ENCODE measurements around the gene SAMD3. TPM values are rescaled to one million over a fixed set of nuclear protein-coding genes. Genes with fewer than 3 reads are reported as not detected.
"Not testable (repeated sequence)": the region's sequence is repeated elsewhere in the genome, so short reads cannot be mapped to it uniquely, and the experiment has no call there.

SAMD3 gene
- total RNA-seq, 1 donor from 2014 or later: 0.19 TPM

DNA sequence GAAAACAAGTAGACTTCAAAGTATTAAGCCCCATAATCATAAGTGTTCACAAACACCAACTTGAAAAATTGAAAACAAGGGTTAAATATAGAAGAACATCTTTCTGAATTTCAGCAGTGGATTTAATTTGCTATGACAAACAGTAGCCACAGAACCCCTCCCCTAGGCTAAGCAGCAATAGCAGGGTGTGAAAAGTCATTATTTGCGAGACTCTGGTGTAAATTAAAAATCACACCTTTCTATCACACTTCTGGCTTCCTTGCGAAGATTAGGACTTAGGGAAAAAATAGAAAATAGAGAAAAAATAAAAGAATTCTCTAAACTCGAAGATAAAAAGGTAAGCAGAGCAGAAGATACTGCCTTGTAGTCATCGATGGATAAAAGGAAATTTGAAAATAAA, 6.1 kb downstream of the SAMD3 start:
- intact Hi-C loops (cut with DNase I): no loop called here
- no peak for ATAC-seq (ENCODE audit: poor library complexity)
- no peak for DNase-seq

DNA sequence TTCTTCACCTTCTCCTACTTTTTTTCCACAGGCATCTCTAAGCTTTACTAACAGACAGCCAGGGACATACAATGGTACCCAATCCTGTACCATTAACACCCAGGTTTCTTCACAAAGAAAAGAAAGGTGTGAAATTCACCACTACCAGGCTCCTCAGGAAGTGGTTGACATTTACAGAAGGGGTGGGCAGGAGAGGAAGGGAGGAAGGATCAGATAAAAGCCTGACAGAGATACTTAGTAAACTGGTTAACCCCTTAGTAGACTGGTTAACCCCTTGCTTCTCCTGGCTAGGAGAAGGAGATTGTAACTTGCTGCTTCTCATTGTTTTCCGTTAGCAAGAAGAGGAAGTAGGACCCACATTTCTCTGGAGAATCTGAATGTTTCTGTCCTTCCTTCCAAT, 7.2 kb downstream of the SAMD3 start:
- intact Hi-C loops (cut with DNase I): no loop called here
- DNase-seq: no peak

DNA sequence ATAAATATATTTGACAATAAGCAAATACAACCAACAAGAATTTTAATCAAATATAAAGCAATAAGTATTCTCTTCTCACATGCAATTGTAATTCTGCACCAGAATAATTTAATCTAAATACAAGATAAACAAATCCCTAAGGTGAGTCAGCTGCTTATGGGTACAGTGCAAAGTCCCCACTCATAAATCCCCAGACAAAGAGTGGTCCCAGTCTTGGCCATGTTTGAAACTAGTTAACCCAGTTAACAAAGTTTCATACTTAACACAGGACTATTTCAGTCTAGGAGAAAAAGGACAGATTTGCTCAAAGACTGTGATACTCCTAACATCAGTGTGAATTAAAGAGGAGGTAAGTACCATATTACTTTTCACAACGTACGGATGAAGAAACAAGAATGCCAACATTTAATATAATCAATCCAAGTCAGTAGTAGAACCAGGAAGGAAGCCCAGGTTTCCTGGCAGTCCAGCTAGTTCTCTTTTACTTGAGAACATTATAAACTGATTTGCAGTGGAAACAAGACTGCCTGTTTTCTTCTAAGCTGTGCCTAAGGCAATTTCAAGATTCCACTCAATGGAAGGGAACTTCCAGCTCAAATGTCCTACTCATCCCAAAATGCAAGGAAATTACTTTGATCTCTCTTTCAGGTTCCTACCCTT, 10.4 kb downstream of the SAMD3 start:
- intact Hi-C loops (cut with DNase I): no loop called here
- DNase-seq (no peak), ATAC-seq (ENCODE audit: poor library complexity) (no peak)

More for the DNA sequence above, 7.2 kb downstream of the SAMD3 start:
- ATAC-seq (ENCODE audit: poor library complexity): no peak

DNA sequence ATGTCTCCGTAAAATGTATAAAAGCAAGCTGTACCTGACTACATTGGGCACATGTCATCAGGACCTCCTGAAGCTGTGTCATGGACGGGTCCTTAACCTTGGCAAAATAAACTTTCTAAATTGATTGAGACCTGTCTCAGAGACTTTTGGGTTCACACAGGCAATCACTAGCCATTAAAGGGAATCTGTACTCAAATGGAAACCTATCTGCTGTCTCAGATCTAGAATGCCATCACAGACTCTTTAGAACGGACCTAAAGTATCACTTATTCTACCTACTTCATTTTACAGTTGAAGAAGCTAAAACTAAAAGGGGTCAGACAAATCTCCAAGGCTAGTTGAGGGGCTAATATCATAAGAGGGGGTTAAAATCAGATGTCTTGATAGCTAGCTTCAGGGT, 11.1 kb downstream of the SAMD3 start:
- DNase-seq (no peak), ATAC-seq (ENCODE audit: poor library complexity) (no peak)
- intact Hi-C loops (cut with DNase I): no loop called here

DNA sequence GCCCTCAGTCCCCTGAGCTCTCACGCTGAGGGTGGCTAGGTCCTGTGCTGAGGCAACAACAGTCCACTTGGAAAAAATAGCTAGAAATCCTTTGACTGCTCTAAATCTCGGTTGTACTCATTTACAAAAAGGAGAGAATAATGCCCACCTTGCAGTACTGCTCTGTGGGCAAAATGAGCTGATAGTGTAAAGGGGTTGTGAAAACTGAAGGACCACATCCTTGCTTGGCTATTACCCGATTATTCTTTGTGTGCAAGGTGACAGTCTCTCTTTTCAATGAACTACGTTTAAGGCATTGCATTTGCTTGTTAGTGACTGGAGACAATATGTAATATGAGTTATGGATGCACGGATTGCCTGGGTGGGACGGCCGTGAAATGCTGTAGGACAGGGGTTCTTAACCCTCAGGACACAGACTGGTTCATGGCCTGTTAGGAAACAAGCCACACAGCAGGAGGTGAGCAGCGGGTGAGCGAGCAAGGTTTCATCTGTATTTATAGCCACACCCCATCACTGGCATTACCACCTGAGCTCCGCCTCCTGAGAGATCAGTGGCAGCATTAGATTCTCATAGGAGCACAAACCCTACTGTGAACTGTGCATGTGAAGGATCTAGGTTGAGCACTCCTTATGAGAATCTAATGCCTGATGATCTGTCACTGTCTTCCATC, 14.6 kb downstream of the SAMD3 start:
- intact Hi-C loops (cut with DNase I): no loop called here
- no peak for ATAC-seq (ENCODE audit: poor library complexity)
- no peak for DNase-seq

DNA sequence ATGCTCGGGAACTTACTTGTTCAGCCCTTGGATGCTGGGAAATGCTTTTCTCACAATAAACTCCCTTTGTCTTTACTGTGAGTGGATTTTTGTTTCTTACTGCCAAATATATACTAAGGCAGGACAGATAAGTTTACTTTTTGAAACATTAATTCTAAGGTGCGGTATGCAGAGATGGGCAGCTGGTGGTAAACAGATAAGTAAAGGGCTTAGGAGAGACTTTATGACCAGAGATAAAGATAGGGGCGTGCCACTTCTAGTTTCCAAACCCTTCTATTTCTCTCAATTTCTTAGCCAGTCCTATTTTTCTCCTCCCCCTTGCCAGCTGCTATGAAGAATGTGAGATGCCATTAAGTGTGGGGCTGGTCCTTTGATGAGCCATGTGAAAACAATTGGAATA, 16.3 kb downstream of the SAMD3 start:
- no peak for ATAC-seq (ENCODE audit: poor library complexity)
- DNase-seq: no peak
- intact Hi-C loops (cut with DNase I): no loop called here

DNA sequence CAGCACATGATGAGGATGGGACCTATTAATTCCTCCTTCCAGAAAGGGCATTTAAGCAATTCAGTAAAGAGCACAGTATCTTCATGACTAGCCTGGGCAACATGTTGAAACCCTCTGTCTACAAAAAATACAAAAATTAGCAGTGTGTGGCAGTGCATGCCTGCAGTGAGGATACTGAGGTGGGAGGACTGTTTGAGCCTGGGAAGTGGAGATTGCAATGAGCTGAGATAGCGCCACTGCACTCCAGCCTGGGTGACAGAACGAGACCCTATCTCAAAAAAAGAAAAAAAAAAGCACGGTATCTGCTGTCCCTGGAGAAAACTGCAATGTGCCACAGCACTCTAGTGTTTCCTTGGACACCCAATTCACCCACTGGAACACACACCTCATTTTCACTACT, 18.4 kb downstream of the SAMD3 start:
- no peak for DNase-seq
- ATAC-seq (ENCODE audit: poor library complexity): no peak
- intact Hi-C loops (cut with DNase I): no loop called here

DNA sequence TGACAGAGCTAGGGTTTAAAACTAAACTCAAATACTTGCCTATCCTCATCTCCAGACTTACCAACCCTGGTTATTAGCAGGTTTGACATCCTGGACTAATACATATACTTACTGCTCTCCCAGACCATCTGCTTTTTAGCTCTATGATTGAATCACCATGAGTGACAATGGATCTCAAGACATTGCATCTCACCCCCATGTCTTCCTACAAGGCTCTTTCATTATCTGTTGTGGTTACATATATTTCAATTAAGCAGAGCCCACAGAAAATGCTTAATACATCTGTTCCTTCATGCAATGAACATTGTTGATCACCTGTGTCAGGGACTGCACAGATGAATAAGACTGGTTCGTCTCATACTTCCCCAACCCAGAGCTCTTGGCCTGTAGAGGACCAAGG, 19.4 kb downstream of the SAMD3 start:
- DNase-seq (no peak), ATAC-seq (ENCODE audit: poor library complexity) (no peak)
- intact Hi-C loops (cut with DNase I): no loop called here

DNA sequence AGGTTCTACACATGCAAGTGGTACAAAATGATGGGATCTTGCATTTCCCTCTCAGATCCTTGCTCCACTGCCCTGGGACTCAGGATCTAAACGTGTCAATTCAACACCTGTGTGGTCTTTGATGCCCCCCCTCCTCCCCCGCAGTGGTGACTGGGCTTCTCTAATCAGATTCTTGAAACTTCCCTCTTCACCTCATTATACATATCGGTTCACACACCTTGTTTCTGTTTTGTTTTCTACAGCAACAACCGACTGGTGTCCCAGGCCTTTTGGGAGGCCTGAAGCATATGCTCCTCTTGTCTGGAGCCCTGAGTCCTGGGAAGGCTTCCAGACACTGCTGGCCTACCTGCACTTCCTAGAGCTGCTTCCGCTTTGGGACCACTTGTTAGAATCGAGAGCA, 20.0 kb downstream of the SAMD3 start:
- no peak for ATAC-seq (ENCODE audit: poor library complexity)
- intact Hi-C loops (cut with DNase I): no loop called here
- no peak for DNase-seq

DNA sequence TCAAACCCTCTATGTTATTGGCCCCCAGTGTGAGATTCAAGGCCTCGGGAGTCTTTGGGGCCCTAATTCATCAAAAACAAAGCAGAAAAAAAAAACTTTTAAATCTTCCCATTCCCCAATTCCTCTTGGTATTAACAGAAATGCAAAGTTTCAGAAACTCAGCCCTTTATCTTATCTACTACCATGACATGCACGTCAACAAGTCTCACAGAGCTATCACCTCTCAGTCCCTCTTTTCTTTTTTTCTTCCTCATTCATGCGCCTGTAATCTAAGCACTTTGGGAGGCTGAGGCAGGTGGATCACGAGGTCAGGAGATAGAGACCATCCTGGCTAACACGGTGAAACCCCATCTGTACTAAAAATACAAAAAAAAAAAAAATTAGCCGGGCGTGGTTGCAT, 22.7 kb downstream of the SAMD3 start:
- ATAC-seq (ENCODE audit: poor library complexity) (no peak), DNase-seq (no peak)
- intact Hi-C loops (cut with DNase I): no loop called here

DNA sequence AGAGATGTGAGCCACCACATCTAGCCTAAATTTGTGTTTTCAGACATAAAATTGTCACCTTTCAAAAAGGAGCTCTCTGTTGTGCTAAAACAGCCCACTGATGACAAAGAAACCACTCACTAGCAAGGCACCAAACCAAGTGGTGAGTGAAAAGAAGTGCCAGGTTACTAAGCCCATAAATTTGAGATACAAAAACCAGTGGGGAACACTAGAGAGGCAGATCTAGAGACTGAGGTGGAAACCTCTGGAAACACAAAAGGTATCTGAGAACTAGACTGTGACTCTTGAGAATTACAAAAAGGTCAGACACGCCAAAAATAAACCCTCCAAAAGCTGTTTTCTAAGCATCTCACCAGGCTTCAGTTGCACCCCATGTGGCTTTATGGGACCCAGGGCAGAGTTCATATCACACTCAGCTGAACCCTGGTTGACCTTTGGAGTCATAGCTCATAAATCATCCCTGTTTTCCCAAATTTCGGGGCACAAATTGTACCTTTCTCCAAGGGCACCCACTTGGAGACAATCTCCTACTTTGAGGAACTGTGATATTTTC, 24.2 kb downstream of the SAMD3 start:
- intact Hi-C loops (cut with DNase I): no loop called here
- DNase-seq (no peak), ATAC-seq (ENCODE audit: poor library complexity) (no peak)

DNA sequence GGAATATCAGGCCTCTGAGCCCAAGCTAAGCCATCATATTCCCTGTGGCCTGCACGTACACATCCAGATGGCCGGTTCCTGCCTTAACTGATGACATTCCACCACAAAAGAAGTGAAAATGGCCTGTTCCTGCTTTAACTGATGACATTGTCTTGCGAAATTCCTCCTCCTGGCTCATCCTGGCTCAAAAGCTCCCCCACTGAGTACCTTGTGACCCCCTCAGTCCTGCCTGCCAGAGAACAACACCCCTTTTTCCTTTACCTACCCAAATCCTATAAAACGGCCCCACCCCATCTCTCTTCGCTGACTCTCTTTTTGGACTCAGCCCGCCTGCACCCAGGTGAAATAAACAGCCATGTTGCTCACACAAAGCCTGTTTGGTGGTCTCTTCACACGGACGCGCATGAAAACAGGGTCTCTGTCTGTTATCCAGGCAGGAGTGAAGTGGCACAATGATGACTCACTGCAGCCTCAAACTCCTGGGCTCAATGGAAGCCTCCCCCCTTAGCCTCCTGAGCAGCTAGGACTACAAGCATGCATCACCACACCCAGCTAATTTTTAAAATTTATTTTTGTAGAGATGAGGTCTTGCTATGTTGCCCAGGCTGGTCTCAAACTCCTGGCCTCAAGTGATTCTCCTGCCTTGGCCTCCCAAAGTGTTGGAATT, 24.8 kb downstream of the SAMD3 start:
- DNase-seq; ATAC-seq (ENCODE audit: poor library complexity); intact Hi-C loops (cut with DNase I): not testable (repeated sequence)

DNA sequence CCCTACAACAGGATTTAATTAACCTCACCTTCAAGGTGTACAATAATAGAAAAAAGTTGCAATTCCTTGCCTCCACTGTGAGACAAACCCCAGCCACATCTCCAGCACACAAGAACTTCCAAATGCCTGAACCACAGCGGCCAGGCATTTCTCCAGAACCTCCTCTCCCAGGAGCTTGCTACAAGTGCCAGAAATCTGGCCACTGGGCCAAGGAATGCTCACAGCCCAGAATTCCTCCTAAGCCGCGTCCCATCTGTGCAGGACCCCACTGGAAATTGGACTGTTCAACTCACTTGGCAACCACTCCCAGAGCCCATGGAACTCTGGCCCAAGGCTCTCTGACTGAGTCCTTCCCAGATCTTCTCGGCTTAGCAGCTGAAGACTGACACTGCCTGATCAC, 28.3 kb downstream of the SAMD3 start:
- intact Hi-C loops (cut with DNase I); ATAC-seq (ENCODE audit: poor library complexity): not testable (repeated sequence)
- DNase-seq: peak; percentile 78

DNA sequence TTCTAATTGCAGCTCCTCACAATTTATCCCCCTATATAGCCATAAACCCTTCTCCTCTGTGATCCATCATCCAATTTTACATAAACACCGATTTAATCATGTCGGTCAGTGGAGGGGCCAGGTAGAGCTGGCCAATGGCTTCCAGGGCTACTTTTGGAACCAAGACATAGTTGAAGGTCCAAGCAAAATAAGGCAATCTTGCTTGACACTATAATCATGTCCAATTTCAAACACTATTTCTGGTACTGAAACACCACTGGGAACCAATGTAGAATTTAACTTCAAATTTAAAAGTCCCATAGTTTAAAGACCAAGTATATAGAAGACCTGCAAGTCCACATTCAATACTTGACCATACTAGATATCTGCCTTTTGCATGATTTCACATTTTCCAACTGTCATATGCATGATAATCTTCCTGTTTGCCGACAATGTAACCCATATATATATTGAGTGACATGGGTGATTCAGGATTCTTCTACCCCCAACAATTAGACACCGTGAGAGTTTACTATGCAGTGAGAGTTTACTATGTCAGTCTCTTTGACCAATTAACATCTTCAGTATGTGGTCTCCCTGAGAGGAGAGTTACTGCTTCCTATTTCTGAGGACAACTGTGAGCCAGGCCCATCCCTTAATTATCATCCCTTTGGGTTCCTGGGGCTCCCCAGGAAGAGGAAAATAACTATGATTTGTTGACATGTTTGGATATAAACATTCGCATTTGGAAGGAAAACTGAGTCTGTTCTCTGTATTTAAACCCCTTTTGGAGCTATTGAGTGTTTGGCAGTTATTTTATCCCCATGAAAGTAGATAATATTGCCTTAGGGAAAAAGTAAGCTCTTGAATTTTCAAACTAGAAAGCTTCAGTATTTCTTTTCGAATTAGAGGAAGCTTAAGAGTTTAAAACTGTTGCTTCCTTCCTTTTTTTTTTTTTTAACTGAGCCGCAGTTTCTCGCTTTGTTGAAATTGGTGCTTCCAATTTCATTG, 31.8 kb downstream of the SAMD3 start:
- DNase-seq (no peak), ATAC-seq (ENCODE audit: poor library complexity) (peak; percentile 68)

DNA sequence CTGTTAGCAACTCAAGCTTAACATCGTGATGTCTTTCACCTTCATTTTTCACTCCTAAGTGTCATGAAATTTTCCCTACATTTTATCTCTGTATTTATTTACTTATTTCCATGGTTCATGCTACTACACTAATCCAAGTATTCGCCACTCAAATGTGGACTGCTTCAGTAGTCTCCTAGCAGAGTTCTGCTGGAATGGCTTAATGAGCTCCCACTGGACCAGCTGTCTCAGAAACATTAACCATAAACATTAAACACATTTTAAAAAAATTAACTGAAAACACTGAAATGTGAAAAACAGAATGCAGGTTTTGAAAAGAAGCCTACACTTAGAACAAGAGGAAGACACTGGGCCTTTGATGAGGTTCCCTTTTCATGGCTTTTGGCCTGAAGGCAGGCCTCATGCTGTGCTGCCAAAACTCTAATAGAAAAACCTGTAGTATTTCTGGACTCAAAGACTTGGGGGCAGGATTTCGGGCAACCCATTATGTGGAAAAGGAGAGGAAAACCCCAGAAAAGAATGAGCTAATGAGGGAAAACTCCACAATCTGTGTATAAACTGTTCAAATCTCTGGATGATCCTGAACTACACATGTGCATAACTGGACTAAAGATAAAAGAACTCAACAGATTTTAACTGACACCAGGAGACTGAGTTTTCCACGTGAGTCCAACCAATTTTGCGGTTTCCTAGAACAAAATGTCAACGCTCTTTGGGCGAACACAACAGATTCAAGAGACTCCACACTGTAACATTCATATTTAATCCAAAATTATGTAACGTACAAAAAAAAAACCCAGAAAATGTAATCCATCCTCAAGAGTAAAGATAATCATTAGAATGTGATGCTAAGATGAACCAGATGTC, 33.0 kb downstream of the SAMD3 start:
- DNase-seq: no peak
- ATAC-seq (ENCODE audit: poor library complexity): peak; percentile 74
- intact Hi-C loops (cut with DNase I): no loop called here

More for the DNA sequence above, 31.8 kb downstream of the SAMD3 start:
- intact Hi-C loops (cut with DNase I): no loop called here

DNA sequence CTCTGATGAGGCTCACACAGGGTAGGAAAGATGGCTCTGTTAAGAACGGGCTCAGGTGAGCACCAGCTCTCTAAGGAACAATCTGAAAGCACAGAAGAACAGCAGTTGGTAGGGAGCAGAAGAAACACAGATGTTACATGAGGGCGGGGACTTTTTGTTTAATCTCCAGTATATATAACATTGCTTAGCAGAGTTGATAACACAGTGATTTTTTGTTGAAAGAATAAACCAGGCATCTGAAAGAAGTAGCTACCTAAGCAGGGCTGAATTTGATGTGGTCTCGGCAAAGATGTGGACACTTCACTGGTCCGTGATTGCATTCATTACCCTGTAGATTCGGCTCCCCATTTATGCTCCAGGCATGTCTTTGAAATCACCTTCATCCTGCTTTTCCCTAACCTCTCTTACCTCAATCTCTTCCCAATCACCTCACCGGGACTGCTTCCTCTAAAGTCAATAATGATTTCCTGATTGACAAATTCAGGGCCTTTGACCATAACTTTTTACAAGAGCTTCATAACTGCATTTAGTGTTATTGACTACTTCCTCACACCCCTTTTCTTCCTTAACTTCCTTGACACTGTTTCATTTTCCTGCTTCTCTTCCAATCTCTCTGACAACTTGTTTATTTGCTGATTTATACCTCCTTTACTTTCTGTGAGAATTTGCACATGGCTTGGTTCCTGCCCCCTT, 34.4 kb downstream of the SAMD3 start:
- ATAC-seq (ENCODE audit: poor library complexity) (no peak), DNase-seq (no peak)
- intact Hi-C loops (cut with DNase I): no loop called here

Data from Right ventricle myocardium superior (tissue), 1 donor.